ENCODE data around the gene DCAF7. TPM values are rescaled to one million over a fixed set of nuclear protein-coding genes. Genes with fewer than 3 reads are reported as not detected.

DCAF7 gene
- total and polyA plus RNA-seq, 8 donors: 83.7 to 106 (median 100) TPM

DNA sequence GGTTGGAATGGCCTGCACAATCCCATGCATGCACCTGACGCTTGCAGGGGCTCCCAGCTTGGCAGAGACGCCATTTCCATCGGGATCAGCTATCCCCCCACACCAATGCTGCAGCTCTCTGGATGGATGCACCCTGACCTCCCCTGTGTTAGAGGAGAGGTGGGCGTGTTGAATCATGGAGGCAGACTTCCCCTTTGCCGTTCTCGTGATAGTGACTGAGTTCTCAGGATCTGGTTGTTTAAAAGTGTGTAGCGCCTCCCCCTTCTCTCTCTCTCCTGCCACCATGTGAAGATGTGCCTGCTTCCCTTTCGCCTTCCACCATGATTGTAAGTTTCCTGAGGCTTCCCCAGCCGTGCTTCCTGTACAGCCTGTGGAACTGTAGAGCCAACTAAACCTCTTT, 44.9 kb upstream of the DCAF7 start:
- no peaks in the 10 kb centered on the region for H3K9me3 ChIP-seq
- no peaks in the 10 kb centered on the region for H3K4me1 ChIP-seq
- ATAC-seq: no peak
- DNase-seq: no peak
- H3K4me3 ChIP-seq: no peak overlapping the region
- H3K27me3 ChIP-seq: no peaks in the 10 kb centered on the region
- intact Hi-C loops (cut with DNase I): no loop called here
- no peak overlapping the region for H3K27ac ChIP-seq
- no peaks in the 10 kb centered on the region for H3K36me3 ChIP-seq
- no peak for TF ChIP-seq CTCF (IDR thresholded peaks at IDR 0.05)

DNA sequence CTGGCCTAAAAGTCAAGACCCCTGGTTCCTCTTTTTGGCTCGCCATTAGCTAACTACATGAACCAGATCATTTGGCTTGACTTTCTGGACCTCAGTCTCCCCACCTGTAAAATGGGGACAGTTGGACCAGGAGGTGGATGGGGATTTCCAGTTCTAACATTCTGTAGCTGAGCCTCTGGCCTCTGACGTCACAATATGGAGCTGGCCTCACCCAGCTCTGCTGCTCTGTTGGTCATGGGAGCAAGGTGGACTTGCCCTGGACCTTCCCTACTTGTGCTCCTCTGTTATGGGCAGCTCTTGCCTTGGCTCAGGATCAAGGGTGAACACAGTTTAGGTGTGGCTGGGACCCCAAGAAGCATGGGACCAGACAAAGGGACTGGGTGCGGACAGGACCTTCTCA, 43.6 kb upstream of the DCAF7 start:
- no peaks in the 10 kb centered on the region for H3K27me3 ChIP-seq
- intact Hi-C loops (cut with DNase I): no loop called here

DNA sequence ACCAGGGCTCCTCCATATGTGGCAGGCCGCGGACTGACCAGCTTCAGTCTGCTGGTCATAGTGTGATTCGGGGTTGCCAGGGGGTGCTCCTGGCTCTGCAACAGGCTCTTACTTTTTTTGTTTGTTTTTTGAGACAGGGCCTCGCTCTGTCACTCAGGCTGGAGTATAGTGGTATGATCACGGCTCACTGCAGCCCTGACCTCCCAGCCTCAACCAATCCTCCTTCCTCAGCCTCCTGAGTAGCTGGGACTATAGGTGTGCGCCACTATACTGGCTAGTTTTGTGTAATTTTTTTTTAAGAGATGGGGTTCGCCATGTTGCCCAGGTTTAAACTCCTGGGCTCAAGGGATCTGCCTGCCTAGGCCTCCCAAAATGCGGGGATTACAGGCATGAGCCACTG, 38.9 kb upstream of the DCAF7 start:
- Histone ChIP-seq H3K36me3 (no peaks in the 10 kb centered on the region), H3K27ac (no peak overlapping the region), H3K9me3 (no peaks in the 10 kb centered on the region), H3K27me3 (peaks cover 0 to 6% of the 10 kb centered on the region in 2 donors), H3K4me3 (no peak overlapping the region), H3K4me1 (no peaks in the 10 kb centered on the region)
- intact Hi-C loops (cut with DNase I): no loop called here
- TF ChIP-seq CTCF (IDR thresholded peaks at IDR 0.05): no peak
- DNase-seq (no peak), ATAC-seq (no peak)

More for the DNA sequence above, 43.6 kb upstream of the DCAF7 start:
- no peak for TF ChIP-seq CTCF (IDR thresholded peaks at IDR 0.05)
- no peaks in the 10 kb centered on the region for H3K36me3 ChIP-seq
- no peaks in the 10 kb centered on the region for H3K4me1 ChIP-seq
- H3K27ac ChIP-seq: no peak overlapping the region
- no peaks in the 10 kb centered on the region for H3K9me3 ChIP-seq
- no peak for DNase-seq
- H3K4me3 ChIP-seq: no peak overlapping the region
- ATAC-seq: no peak

DNA sequence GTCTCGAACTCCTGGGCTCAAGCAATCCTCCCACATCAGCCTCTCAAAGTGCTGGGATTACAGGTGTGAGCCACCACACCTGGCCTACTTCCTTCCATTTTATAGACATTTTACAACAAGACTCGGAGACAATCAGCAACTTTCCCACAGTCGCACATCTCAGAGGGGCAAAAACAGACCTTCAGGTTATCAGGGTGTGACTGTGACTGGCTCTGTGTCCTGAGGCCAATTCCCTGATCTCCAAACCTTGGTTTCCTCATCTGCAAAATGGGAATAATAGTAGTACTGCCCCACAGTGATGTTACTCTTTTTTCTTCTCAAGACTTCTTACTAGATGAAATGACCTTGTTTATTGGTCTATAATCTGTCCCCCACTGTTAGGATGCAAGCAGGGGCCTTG, 37.9 kb upstream of the DCAF7 start:
- Histone ChIP-seq H3K27me3 (peaks cover 0 to 6% of the 10 kb centered on the region in 2 donors), H3K4me3 (no peak overlapping the region), H3K36me3 (no peaks in the 10 kb centered on the region), H3K27ac (no peak overlapping the region), H3K4me1 (no peaks in the 10 kb centered on the region), H3K9me3 (no peaks in the 10 kb centered on the region)
- ATAC-seq (no peak), DNase-seq (no peak)
- intact Hi-C loops (cut with DNase I): no loop called here
- TF ChIP-seq CTCF (IDR thresholded peaks at IDR 0.05): no peak

DNA sequence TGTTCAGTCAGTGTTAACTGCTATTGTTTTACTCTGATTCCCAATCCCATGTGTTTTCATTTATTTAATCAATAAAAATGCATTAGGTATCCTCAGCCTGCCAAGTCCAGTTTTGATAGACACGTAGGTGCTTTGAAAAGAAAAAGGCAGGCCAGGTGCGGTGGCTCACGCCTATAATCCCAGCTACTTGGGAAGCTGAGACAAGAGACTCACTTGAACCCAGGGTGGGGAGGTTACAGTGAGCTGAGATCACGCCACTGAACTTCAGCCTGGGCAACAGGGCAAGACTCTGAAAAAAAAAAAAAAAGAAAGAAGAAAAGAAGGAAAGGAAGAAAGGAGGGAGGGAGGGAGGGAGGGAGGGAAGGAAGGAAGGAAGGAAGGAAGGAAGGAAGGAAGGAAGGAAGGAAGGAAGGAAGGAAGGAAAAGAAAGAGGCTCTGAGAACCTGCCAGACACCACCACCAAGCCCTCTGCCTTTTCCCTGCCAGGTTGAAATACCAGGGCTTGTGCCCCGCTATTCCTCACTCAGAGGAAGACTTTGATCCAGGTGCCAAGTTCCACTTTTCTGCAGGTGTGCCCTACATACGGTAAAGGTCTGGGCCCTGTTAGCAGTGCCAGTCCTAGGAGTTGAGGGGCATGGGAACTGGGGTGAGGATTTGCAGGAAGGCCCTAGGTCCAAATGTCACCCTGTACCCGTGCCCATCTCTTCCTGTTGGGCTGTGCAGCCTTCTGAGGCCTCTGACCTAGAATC, 37.2 kb upstream of the DCAF7 start:
- no peak for ATAC-seq
- no peaks in the 10 kb centered on the region for H3K36me3 ChIP-seq
- DNase-seq: no peak

More for the DNA sequence above, 37.2 kb upstream of the DCAF7 start:
- intact Hi-C loops (cut with DNase I): no loop called here
- Histone ChIP-seq H3K4me3 (no peak overlapping the region), H3K27ac (no peak overlapping the region), H3K4me1 (no peaks in the 10 kb centered on the region), H3K9me3 (no peaks in the 10 kb centered on the region), H3K27me3 (peaks cover 0 to 6% of the 10 kb centered on the region in 2 donors)
- no peak for TF ChIP-seq CTCF (IDR thresholded peaks at IDR 0.05)

All from left lung (tissue), 10 donors.